Activated CD8-positive, alpha-beta memory T cell treated with anti-CD3 and anti-CD28 coated beads for 48 hours (primary cell): Measurements from ENCODE around the gene GNA12.
A peak's percentile ranks its signal among the peaks of the same experiment; 100 is the strongest.

Source experiments
- DNase-seq, 3 experiments: peaks; one replicate each; pipeline ENCODE4 v3.0.0-alpha.2; 2020; ENCODE audit warnings: low read depth in 2 of 3, low spot score in 2 of 3

Gene GNA12

GRCh38 chr7:2844153-2845033 is at the start of gene GNA12:
TSS of gene GNA12 (minus strand) at chr7:2844308. CDS start at chr7:2844161, 147 bp downstream.
- peak; percentile 87 to 97 (median 96) for DNase-seq

- DNase-seq, result no peak
These were observed 49.3 kb upstream of the GNA12 start for GRCh38 chr7:2893411-2893861.

- DNase-seq, result no peak
These were observed 48.4 kb upstream of the GNA12 start for GRCh38 chr7:2892549-2892948.

GRCh38 chr7:2887816-2888215 is 43.7 kb upstream of the GNA12 start:
- DNase-seq, result no peak

GRCh38 chr7:2886900-2887299 is 42.8 kb upstream of the GNA12 start:
- no peak for DNase-seq

GRCh38 chr7:2886391-2886790 is 42.3 kb upstream of the GNA12 start:
- no peak for DNase-seq

GRCh38 chr7:2884161-2884560 is 40.1 kb upstream of the GNA12 start:
- no peak for DNase-seq

- DNase-seq, result no peak
These were observed 39.0 kb upstream of the GNA12 start for GRCh38 chr7:2883101-2883500.

GRCh38 chr7:2882111-2882510 is 38.0 kb upstream of the GNA12 start:
- no peak for DNase-seq

GRCh38 chr7:2880874-2881533 is 36.9 kb upstream of the GNA12 start:
- no peak for DNase-seq

GRCh38 chr7:2880051-2880450 is 35.9 kb upstream of the GNA12 start:
- no peak for DNase-seq

GRCh38 chr7:2879354-2879753 is 35.2 kb upstream of the GNA12 start:
- no peak for DNase-seq

GRCh38 chr7:2878306-2878705 is 34.2 kb upstream of the GNA12 start:
- DNase-seq, result no peak

GRCh38 chr7:2876031-2876731 is 32.1 kb upstream of the GNA12 start:
- no peak for DNase-seq

- no peak for DNase-seq
These were observed 29.8 kb upstream of the GNA12 start for GRCh38 chr7:2873686-2874551.

- DNase-seq, result no peak
These were observed 29.0 kb upstream of the GNA12 start for GRCh38 chr7:2873146-2873545.

GRCh38 chr7:2872296-2872874 is 28.3 kb upstream of the GNA12 start:
- no peak for DNase-seq

GRCh38 chr7:2870471-2870931 is 26.4 kb upstream of the GNA12 start:
- DNase-seq, result no peak

GRCh38 chr7:2869981-2870380 is 25.9 kb upstream of the GNA12 start:
- no peak for DNase-seq

- DNase-seq, result no peak
These were observed 22.5 kb upstream of the GNA12 start for GRCh38 chr7:2866601-2867000.
